Measurements from ENCODE around the gene MED28.

DNA sequence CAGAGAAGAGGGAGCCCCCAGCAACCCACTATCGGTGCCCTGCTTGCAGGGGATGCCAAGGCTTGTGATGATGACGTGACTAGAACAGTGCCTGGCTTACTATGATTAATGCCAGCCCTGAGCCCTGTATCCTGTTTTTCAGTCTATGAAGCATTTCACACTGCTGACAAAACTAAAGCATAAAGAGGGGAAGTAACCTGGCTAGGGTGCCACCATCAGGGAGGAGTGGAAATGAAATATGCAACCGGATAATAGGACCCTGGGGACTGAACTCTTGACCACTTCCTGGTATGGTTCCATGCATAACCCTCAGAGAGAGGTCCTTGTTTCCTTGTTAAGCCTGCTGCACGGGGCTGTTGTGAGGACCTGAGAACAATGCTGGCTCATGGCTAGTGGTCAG, 50.3 kb downstream of the MED28 start:
- no peak for TF ChIP-seq POLR2AphosphoS5 (IDR thresholded peaks at IDR 0.05)
- TF ChIP-seq, protein P1, sequence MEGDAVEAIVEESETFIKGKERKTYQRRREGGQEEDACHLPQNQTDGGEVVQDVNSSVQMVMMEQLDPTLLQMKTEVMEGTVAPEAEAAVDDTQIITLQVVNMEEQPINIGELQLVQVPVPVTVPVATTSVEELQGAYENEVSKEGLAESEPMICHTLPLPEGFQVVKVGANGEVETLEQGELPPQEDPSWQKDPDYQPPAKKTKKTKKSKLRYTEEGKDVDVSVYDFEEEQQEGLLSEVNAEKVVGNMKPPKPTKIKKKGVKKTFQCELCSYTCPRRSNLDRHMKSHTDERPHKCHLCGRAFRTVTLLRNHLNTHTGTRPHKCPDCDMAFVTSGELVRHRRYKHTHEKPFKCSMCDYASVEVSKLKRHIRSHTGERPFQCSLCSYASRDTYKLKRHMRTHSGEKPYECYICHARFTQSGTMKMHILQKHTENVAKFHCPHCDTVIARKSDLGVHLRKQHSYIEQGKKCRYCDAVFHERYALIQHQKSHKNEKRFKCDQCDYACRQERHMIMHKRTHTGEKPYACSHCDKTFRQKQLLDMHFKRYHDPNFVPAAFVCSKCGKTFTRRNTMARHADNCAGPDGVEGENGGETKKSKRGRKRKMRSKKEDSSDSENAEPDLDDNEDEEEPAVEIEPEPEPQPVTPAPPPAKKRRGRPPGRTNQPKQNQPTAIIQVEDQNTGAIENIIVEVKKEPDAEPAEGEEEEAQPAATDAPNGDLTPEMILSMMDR (IDR thresholded peaks at IDR 0.05): no peak
- no peak for TF ChIP-seq POLR2A (IDR thresholded peaks at IDR 0.05; ENCODE audit: low read depth)
- no peak for TF ChIP-seq EP300 (IDR thresholded peaks at IDR 0.05)

Measured in esophagus muscularis mucosa (tissue), 4 donors.